Loucy (cell line): Measurements from ENCODE around the gene RXRA.

Experiments
- EZH2phosphoT487 ChIP-seq: fragments of 200-600 bp; IDR thresholded peaks from 2 replicates; pipeline ENCODE4 v1.6.1; 2018; ENCODE audit warnings: antibody characterized with exemption, mild to moderate bottlenecking, moderate library complexity, borderline replicate concordance
- TF ChIP-seq, protein P1 (sequence below): fragments of 200-600 bp; sonication (generic); conservative IDR thresholded peaks from 2 replicates; pipeline ENCODE4 v1.5.1; 2014; ENCODE audit warnings: mild to moderate bottlenecking, antibody characterized with exemption, low read length

DNA sequence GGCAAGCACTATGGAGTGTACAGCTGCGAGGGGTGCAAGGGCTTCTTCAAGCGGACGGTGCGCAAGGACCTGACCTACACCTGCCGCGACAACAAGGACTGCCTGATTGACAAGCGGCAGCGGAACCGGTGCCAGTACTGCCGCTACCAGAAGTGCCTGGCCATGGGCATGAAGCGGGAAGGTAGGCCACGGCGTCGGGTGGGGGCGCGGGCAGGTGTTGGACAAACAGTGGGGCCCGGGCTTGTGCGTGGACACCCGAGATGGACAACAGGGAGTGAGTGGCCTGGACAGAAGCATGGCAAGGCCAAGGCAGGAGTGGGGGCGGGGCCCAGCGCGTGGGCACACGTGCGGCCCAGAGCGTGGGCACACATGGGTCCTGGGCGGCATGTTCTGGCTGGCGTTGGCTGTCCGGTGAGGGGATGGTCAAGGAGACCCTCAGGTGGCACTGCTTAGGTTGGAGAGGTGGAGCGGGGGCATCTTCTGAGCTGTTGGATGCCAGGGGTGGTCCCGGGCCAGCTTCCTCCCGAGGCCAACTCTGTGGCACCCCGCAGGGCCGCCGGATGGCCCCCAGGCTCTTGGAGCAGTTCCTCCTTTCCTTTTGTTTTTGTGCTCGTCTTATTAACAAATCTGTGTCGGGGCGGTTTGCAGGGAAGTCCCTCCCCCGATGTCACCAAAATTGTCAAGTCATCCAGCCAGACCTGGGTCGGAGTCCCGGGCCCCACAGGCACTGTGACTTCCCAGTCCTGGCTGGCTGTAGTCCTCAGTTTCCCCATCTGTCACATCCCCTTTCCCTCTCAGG, 82.9 kb downstream of the RXRA start:
- TF ChIP-seq EZH2phosphoT487 = no peak
- TF ChIP-seq, protein P1, sequence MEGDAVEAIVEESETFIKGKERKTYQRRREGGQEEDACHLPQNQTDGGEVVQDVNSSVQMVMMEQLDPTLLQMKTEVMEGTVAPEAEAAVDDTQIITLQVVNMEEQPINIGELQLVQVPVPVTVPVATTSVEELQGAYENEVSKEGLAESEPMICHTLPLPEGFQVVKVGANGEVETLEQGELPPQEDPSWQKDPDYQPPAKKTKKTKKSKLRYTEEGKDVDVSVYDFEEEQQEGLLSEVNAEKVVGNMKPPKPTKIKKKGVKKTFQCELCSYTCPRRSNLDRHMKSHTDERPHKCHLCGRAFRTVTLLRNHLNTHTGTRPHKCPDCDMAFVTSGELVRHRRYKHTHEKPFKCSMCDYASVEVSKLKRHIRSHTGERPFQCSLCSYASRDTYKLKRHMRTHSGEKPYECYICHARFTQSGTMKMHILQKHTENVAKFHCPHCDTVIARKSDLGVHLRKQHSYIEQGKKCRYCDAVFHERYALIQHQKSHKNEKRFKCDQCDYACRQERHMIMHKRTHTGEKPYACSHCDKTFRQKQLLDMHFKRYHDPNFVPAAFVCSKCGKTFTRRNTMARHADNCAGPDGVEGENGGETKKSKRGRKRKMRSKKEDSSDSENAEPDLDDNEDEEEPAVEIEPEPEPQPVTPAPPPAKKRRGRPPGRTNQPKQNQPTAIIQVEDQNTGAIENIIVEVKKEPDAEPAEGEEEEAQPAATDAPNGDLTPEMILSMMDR = no peak
